Spleen (tissue), 11 donors: ENCODE data around the gene RPL35. TPM values are rescaled to one million over a fixed set of nuclear protein-coding genes. Genes with fewer than 3 reads are reported as not detected.

Source experiments
- DNase-seq: peaks from one replicate; pipeline ENCODE4 v3.0.0-alpha.2; 2020
- H3K27ac ChIP-seq, 8 donors: fragments of 200-600 bp; sonication (generic) in 7 of 8; 1 replicate in 4 of 8; 2 replicates in 4 of 8; pipeline versions ENCODE4 v1.5.0 to v1.8.0; 2016 to 2021; ENCODE audit warnings: inconsistent platforms in 4 of 8, mild to moderate bottlenecking in 4 of 8, moderate library complexity in 1 of 8
- H3K27me3 ChIP-seq, 7 donors: fragments of 200-600 bp; sonication (generic) in 6 of 7; replicated peaks in 1 of 7; 1 replicate in 4 of 7; 2 replicates in 3 of 7; pipeline versions ENCODE4 v1.5.0 to v1.8.0; 2016 to 2021; ENCODE audit warnings: inconsistent platforms in 3 of 7, mild to moderate bottlenecking in 1 of 7
- H3K36me3 ChIP-seq, 6 donors: fragments of 200-600 bp; sonication (generic) in 5 of 6; 1 replicate in 4 of 6; 2 replicates in 2 of 6; pipeline versions ENCODE4 v1.5.0 to v1.8.0; 2016 to 2021; ENCODE audit warnings: inconsistent platforms in 2 of 6
- H3K4me1 ChIP-seq, 6 donors: fragments of 200-600 bp; sonication (generic) in 5 of 6; 1 replicate in 3 of 6; 2 replicates in 3 of 6; pipeline versions ENCODE4 v1.5.0 to v1.8.0; 2016 to 2021; ENCODE audit warnings: inconsistent platforms in 3 of 6
- H3K4me3 ChIP-seq, 8 donors: fragments of 200-600 bp; sonication (generic) in 7 of 8; 1 replicate in 4 of 8; 2 replicates in 4 of 8; pipeline versions ENCODE4 v1.5.0 to v1.8.0; 2016 to 2021; ENCODE audit warnings: inconsistent platforms in 4 of 8, mild to moderate bottlenecking in 4 of 8, moderate library complexity in 2 of 8
- H3K9me3 ChIP-seq, 8 donors: fragments of 200-600 bp; sonication (generic) in 7 of 8; 1 replicate in 4 of 8; 2 replicates in 4 of 8; pipeline versions ENCODE4 v1.5.0 to v1.8.0; 2016 to 2021; ENCODE audit warnings: inconsistent platforms in 4 of 8
- CTCF ChIP-seq, 11 experiments: fragments of 200-600 bp in 7 of 11; fragments of 450-650 bp in 4 of 11; sonication (generic) in 4 of 11; IDR thresholded peaks in 8 of 11; conservative IDR thresholded peaks in 3 of 11; 1 replicate in 7 of 11; 2 replicates in 4 of 11; pipeline versions ENCODE4 v1.4.0 to v1.8.0; 2016 to 2021; ENCODE audit warnings: antibody characterized with exemption in 11 of 11, inconsistent platforms in 4 of 11, mild to moderate bottlenecking in 1 of 11
- POLR2A ChIP-seq, 3 donors: fragments of 450-650 bp; IDR thresholded peaks; one replicate each; pipeline ENCODE4 v1.5.1; 2017; ENCODE audit warnings: antibody characterized with exemption in 3 of 3, mild to moderate bottlenecking in 1 of 3
- POLR2AphosphoS5 ChIP-seq, 3 donors: sonication (generic); formaldehyde crosslinking; IDR thresholded peaks; one replicate each; pipeline ENCODE4 v1.5.1; 2017; ENCODE audit warnings: antibody characterized with exemption in 3 of 3
- WGBS, 5 donors: extraction: QIAGEN DNeasy Blood & Tissue Kit in 3 of 5; methylation state at CpG; one replicate each; pipeline versions ENCODE4 v1.1.5 to v1.1.7; 2013 to 2018; 5-methylcytosine and 5-hydroxymethylcytosine counted together
- intact Hi-C: fragments of 100-400 bp; cut with DNase I; formaldehyde crosslinking; loops from one replicate; pipeline ENCODE4 v1.15.0; 2023; ENCODE audit warnings: low total_unique reads
- polyA plus RNA-seq, 3 donors: library from polyadenylated mRNA; stranded (reverse); fragments of 200-250 nt; gene quantifications; one replicate each; pipeline ENCODE4 v1.2.1, GENCODE V29; 2013
- small RNA-seq, 4 donors: library from RNA; depleted of rRNA; stranded (forward); fragments of <200 nt; gene quantifications; one replicate each; pipeline ENCODE3, GENCODE V24; 2016
- total RNA-seq, 7 donors: library from RNA; depleted of rRNA in 3 of 7; stranded (reverse); fragments of >200 nt in 3 of 7; fragmentation: NEBNext Ultra II Directional in 4 of 7; extraction: Animal tissue kit (Norgen Biotek cat#: 25700) in 4 of 7; gene quantifications; one replicate each; pipeline versions ENCODE4 v1.1.0 to v1.2.1, GENCODE V29; 2016 to 2021
- donor health status: healthy with polysubstance abuse.
- donor health status: DM: no; HTN: no; CAD: no; lungs with moderate emphysema.
- donor health status: DM: no; HTN: no; CAD: no.
- donor health status: Bipolar disorder and iron deficiency.
- donor health status: healthy.
- donor health status: DM: no; HTN: no; CAD: no.
- donor health status: DM: yes; HTN: yes; CAD: no.

The RPL35 gene
- total and polyA plus RNA-seq, 10 donors, result 873 to 8,208 (median 1,050) TPM

- WGBS, 5 donors, result 91 to 97% (median 92%) methylated on average over 52 to 60 of the region's 60 CpGs
- intact Hi-C loops, result no loop called here
- H3K27ac ChIP-seq, result peak overlapping the region in 5 of 8 donors; percentile 6 to 68 (median 49)
- no peaks in the 10 kb centered on the region for H3K9me3 ChIP-seq
- DNase-seq, result no peak
- H3K4me1 ChIP-seq, result peaks cover 0 to 61% (median 8%) of the 10 kb centered on the region in 6 donors
- no peak overlapping the region for H3K4me3 ChIP-seq
- peaks cover 0 to 26% (median 0%) of the 10 kb centered on the region in 6 donors for H3K36me3 ChIP-seq
- H3K27me3 ChIP-seq, result no peaks in the 10 kb centered on the region
- TF ChIP-seq POLR2A (IDR thresholded peaks at IDR 0.05), result no peak
- TF ChIP-seq POLR2AphosphoS5 (IDR thresholded peaks at IDR 0.05), result peak in 1 of 3 donors; percentile 18
These were observed 51.8 kb downstream of the RPL35 start for GRCh38 chr9:124809741-124810500.

- H3K27me3 ChIP-seq, result no peaks in the 10 kb centered on the region
- H3K4me1 ChIP-seq, result peaks cover 0 to 61% (median 8%) of the 10 kb centered on the region in 6 donors
- H3K36me3 ChIP-seq, result peaks cover 0 to 29% (median 0%) of the 10 kb centered on the region in 6 donors
- H3K4me3 ChIP-seq, result no peak overlapping the region
- intact Hi-C loops, result no loop called here
- H3K9me3 ChIP-seq, result no peaks in the 10 kb centered on the region
- peak overlapping the region in 4 of 8 donors; percentile 6 to 68 (median 55) for H3K27ac ChIP-seq
- no peak for TF ChIP-seq POLR2A (IDR thresholded peaks at IDR 0.05)
- WGBS, 5 donors, result 75 to 91% (median 80%) methylated on average over 6 of the region's 6 CpGs
- DNase-seq, result no peak
These were observed 52.5 kb downstream of the RPL35 start for GRCh38 chr9:124809211-124809610.

- no peak for TF ChIP-seq POLR2A (IDR thresholded peaks at IDR 0.05)
- TF ChIP-seq POLR2AphosphoS5 (IDR thresholded peaks at IDR 0.05), result no peak
- TF ChIP-seq CTCF (IDR thresholded peaks at IDR 0.05 in 8 of 11, conservative IDR thresholded peaks at IDR 0.05 in 3 of 11), result no peak
- Histone ChIP-seq H3K27ac (peak overlapping the region in 5 of 8 donors; percentile 44 to 68 (median 57)), H3K36me3 (peaks cover 0 to 34% (median 0%) of the 10 kb centered on the region in 6 donors), H3K4me1 (peaks cover 0 to 61% (median 8%) of the 10 kb centered on the region in 6 donors), H3K27me3 (no peaks in the 10 kb centered on the region), H3K4me3 (no peak overlapping the region), H3K9me3 (no peaks in the 10 kb centered on the region)
- intact Hi-C loops, result no loop called here
- WGBS, 5 donors, result 86 to 94% (median 90%) methylated on average over 12 of the region's 12 CpGs
- DNase-seq, result no peak
These were observed 53.4 kb downstream of the RPL35 start for GRCh38 chr9:124808246-124808956.

Small RNAs within 50 kb of the gene (small RNA-seq; reads per million reads assigned to genes)
- gene RNU4-82P, result 0 reads per million in 4 donors

Other genes starting within 250 kb of the RPL35 start
- gene NR6A1, start 90.6 kb downstream of the RPL35 start, total RNA-seq, result 1 to 10 TPM; 1.7 to 3.7 (median 2.5) TPM
- gene NR6A1, start 90.6 kb downstream of the RPL35 start, polyA plus RNA-seq, result under 1 TPM; 0.14 to 0.35 (median 0.24) TPM
- 100 to 1,000 TPM in 6 of 7 donors, 10 to 100 TPM in 1; 44.0 to 187 (median 139) TPM for gene OLFML2A, start 84.8 kb downstream of the RPL35 start, total RNA-seq
- gene OLFML2A, start 84.8 kb downstream of the RPL35 start, polyA plus RNA-seq, result 10 to 100 TPM in 1 of 3 donors, 1 to 10 TPM in 2; 3.0 to 12.5 (median 3.2) TPM
- not detected for gene WDR38, start 8.5 kb downstream of the RPL35 start, total RNA-seq
- not detected for gene WDR38, start 8.5 kb downstream of the RPL35 start, polyA plus RNA-seq
- gene ARPC5L, start 173 bp upstream of the RPL35 start, total RNA-seq, result 10 to 100 TPM; 33.6 to 50.4 (median 47.3) TPM
- gene ARPC5L, start 173 bp upstream of the RPL35 start, polyA plus RNA-seq, result 10 to 100 TPM; 48.1 to 75.3 (median 48.9) TPM
- 10 to 100 TPM; 21.0 to 30.5 (median 24.3) TPM for gene GOLGA1, start 79.1 kb upstream of the RPL35 start, total RNA-seq
- gene GOLGA1, start 79.1 kb upstream of the RPL35 start, polyA plus RNA-seq, result 1 to 10 TPM; 4.7 to 7.4 (median 6.3) TPM